GM04503 (cell line): ENCODE measurements around the gene PRKAG2.

ENCODE experiments used
- DNase-seq: peaks from one replicate; pipeline ENCODE4 v3.0.0-alpha.2; 2012; ENCODE audit warnings: low read depth

Gene PRKAG2

GRCh38 chr7:151648429-151648828 is 228.5 kb downstream of the PRKAG2 start:
- DNase-seq = no peak

GRCh38 chr7:151647874-151648273 is 229.0 kb downstream of the PRKAG2 start:
- no peak for DNase-seq

DNA sequence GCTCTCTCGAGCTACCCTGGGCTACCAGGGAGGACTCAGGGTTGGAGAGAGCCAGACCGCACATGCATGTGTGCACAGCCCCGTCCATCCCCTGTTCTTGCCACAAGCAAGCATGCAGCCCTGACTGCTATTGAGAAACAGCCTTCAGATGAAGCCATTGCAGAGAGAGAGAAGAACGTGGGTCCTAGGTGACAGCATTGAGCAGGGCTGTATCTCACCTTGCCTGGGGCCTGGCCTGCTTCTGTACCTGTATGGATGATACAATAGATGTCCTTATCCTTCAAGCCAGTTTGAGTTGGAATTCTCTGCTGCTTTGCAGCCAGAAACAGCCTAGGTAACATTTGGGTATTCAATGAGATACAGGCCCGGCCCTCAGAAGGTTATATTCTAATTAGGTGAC is 229.9 kb downstream of the PRKAG2 start:
- DNase-seq = no peak

- DNase-seq = no peak
Observed at GRCh38 chr7:151645311-151645710, 231.6 kb downstream of the PRKAG2 start.

- DNase-seq = no peak
Observed at GRCh38 chr7:151644554-151644953, 232.4 kb downstream of the PRKAG2 start.

DNA sequence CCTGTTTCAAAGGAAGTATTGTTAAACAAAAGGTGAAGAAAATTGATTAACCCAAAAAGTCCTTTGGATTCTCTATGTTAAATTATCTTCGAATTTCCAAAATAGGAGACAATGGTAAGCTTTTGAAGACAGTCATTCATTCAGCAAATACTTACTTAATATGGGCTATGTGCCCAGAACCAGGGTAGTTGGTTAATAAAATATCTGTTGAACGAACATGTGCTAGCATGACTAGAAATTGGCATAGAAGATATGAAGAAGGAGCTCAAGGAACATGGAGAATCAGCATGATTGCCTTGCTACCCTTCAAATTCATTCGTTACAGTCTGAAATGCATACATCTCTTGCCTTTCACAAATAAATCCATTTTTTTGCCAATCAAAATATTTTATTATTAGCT is 234.2 kb downstream of the PRKAG2 start:
- no peak for DNase-seq

DNA sequence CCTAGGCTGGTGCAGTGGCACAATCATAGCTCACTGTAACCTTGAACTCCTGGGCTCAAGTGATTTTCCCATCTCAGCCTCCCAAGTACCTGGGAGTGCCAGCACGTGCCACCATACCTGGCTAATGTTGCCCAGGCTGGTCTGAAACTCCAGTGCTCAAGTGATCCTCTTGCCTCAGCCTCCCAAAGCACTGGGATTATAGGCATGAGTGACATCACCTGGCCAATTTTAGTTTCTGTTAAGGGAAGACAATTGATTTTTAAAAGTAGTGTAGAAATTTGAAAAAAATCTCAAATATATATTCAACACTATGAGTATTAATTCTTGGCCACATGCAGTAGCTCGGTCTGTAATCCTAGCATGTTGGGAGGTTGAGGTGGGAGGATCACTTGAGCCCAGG is 235.3 kb downstream of the PRKAG2 start:
- DNase-seq = no peak

DNA sequence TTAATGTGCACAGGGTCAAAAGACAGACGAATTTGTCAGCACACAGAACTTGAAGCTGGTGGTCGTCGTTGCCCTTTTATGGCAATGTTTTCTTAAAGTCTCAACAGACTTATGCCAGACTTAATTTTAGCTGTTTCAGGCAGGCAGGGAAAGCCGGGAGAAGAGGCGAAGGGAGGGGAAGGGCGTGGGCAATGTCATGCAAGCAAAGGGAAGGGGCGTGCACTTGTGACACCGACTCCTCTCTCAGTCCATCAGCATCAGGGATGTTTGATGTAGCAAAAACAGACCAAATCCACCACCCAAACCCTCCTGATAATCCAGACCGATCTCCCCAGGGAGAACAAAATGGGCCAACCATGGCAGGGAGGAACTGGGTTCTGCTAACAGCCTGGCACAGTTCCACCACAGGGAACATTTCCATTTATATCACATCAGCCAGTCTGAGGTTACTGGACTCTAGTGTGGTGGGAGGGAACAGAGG is 239.1 kb downstream of the PRKAG2 start:
- DNase-seq = no peak

- no peak for DNase-seq
Observed at GRCh38 chr7:151634643-151635042, 242.3 kb downstream of the PRKAG2 start.

GRCh38 chr7:151633516-151633812 is 243.5 kb downstream of the PRKAG2 start:
- DNase-seq = no peak

- no peak for DNase-seq
Observed at GRCh38 chr7:151632750-151633515, 244.0 kb downstream of the PRKAG2 start.

DNA sequence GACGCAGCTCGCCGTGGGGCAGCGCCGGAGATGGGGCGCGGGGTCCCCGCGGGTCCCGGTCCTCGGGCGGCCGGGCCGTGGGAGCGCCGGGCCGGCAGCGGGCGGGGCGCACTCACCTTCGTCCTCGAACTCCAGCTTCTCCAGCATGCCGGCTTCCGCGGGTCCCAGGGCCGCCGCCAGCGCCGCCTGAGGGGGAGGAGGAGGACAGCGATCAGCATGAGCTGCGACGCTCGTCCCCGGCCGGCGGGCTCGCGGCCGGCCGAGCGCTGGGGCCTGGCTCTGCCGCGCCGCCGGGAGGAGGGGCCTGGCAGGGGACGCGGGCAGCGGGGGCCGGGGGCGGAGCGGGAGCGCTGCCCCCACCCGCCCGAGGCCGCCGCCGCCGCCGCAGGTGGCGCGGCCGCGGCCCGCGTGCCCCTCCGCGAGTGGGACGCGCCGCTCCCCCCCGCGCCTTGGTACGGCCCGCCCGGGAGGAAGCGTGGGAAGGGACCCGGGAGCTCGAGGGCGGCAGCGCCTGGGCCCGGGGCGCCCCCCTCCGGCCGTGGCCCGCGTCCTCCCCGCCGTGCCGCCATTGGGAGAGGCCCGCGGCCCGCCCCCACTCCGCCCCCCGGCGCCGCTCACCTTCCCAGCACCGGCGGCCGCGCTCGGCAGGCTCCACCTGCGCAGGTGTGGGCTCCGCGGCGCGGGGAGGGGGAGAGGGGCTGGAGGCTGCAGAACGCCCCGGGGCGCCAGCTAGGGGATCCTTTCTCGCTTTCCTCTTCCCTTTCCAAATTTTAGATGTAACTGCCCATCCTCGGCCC is 244.8 kb downstream of the PRKAG2 start:
- no peak for DNase-seq

GRCh38 chr7:151631570-151631952 is 245.4 kb downstream of the PRKAG2 start:
- no peak for DNase-seq

GRCh38 chr7:151630851-151631569 is 245.9 kb downstream of the PRKAG2 start:
- DNase-seq = no peak

- DNase-seq = no peak
Observed at GRCh38 chr7:151630358-151630757, 246.6 kb downstream of the PRKAG2 start.

DNA sequence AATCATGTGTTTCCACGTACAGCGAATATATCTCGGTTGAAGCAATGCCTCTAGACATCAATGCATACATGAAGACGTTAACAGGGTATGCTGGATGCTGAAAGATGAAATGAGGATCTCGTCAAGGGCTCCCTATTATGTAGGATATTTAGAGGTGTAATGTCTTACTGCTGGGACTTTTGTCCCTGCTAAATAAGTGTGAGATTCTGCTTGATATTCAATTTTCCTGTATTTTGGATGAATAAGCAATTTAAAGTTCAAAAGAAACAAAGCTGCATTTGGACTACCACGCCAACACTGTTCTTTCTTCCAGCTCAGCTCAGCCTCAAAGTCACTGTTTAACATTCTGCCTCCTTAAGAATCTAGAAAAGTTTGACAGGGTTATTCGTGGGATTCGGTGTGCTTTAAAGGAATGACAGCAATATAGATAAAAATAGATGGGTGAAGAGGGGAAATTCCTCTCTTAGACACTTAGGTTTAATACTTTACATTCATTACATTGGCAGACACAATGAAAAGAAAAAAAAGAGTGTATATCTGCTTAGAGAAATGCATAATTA is 247.1 kb downstream of the PRKAG2 start:
- no peak for DNase-seq

DNA sequence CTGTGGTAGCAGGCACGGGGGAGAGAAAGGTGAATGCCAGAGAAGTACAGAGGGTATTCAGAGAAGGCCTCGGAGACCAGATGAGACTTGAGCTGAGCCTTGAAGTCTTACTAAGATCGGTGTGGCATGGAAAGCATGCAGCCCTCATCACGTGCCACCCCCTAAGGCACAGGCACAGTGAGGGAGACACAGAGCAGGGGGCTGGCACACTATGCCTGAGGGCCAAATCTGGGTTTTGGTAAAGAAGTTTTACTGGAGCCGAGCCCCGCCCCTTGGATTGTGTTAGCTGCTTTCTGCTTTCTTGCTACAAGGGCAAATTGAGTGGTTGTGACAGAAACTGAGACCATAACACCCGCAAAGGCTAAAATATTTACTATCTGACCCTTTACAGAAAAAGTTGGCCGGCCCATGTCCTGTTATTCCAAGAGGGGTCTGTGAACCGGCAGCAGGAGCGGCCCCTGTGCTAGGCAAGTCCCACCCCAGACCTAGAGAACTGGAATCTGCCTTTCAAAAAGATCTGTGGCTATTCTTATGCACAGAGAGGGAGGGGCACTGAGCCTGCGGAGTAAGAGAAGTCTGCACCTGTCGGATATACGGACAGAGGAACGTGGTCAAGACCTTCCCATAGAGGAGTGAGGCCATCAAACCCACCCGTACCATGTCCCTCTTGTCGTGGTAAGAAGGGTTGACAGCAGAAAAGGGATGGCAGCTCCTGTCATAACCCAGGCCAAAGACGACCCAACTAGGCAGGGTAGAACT is 247.9 kb downstream of the PRKAG2 start:
- no peak for DNase-seq

DNA sequence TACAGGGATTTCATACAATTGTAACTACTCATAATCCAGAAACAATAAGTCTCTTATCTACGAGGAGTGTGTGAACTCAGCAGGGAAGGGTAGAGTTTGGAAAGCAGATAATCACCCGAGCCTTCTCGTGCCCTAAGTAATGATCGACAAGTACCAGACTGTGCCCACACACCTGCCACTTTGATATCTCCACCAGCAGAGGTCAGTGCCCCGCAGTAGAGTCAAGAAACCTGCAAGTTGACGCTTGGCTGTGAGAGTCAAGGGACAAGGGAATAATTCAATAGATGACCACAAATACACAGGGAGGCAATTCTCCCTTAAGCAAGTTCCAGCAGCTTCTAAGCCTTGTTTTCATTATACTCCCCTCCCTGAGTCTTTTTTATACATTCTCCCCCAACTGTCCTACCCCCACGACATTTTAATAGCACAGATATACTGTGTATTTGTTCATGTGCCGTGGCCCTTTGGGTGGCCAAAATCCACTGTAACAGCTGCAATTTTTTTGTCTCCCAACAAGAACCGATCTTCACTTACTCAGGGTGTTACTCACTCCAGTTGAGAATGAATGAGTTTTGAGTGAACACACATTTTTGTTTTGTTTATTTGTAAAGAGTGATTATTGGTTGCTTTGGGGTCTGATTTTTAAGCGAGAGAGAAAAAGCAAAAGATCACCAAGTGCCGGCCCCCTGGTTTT is 250.3 kb downstream of the PRKAG2 start:
- DNase-seq = no peak

DNA sequence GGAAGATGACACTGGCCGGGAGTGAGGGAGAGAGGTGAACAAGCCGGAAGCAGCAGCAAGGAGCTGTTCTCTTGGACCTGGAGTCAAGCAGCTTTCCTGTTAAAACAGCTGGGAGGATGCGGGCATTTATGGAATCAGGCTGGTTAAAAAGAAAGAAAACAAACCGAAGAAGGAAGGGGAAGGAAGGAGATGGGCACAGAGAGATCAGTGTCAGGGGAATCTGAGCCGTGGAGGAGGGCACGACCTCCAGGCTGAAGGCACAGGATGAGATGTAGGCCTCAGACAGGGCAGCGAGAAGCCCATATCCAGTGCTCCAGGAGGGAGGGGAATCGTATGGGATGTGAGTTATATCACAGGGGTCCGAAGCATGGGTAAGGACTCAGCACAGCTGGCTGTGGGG is 251.3 kb downstream of the PRKAG2 start:
- no peak for DNase-seq

GRCh38 chr7:151624246-151624928 is 252.5 kb downstream of the PRKAG2 start:
- no peak for DNase-seq

GRCh38 chr7:151623766-151624165 is 253.1 kb downstream of the PRKAG2 start:
- no peak for DNase-seq
